ENCODE data around the gene ARPP19.

GRCh38 chr15:52566889-52567288 is 1.9 kb downstream of the ARPP19 start:
- TF ChIP-seq CTCF (IDR thresholded peaks at IDR 0.05) (no peak), SIN3A (IDR thresholded peaks at IDR 0.05; ENCODE audit: borderline replicate concordance, low read depth, low read length) (no peak), MAX (IDR thresholded peaks at IDR 0.05; ENCODE audit: low read depth) (no peak), TAF1 (IDR thresholded peaks at IDR 0.05; ENCODE audit: borderline replicate concordance, low read depth, low read length) (no peak), IRF3 (IDR thresholded peaks at IDR 0.05; ENCODE audit: low read depth, low read length) (no peak), RCOR1 (IDR thresholded peaks at IDR 0.05; ENCODE audit: low read length) (no peak), EP300 (IDR thresholded peaks at IDR 0.05; ENCODE audit: borderline replicate concordance in 1 of 2, low read depth in 1 of 2, low read length in 1 of 2) (no peak)
